SH-SY5Y (cell line): Measurements from ENCODE around the gene VPS41.

Experiments
- GATA2 ChIP-seq: IDR thresholded peaks from 2 replicates; pipeline ENCODE4 v1.6.1; 2011; ENCODE audit warnings: mild to moderate bottlenecking, low read depth, low read length
- GATA3 ChIP-seq: IDR thresholded peaks from 2 replicates; pipeline ENCODE4 v1.6.1; 2011; ENCODE audit warnings: low read depth, mild to moderate bottlenecking, low read length, moderate library complexity

GRCh38 chr7:38902449-38902848 lies 6.5 kb downstream of the VPS41 start:
- no peak for TF ChIP-seq GATA2
- TF ChIP-seq GATA3, result no peak
